Activated CD8-positive, alpha-beta memory T cell treated with anti-CD3 and anti-CD28 coated beads for 1 hour (primary cell): ENCODE results near the gene ATP2B1.

Source experiments
- DNase-seq, 2 donors: peaks; one replicate each; pipeline ENCODE4 v3.0.0-alpha.2; 2020; ENCODE audit warnings: low read depth in 1 of 2; ENCODE audit errors: extremely low read depth in 1 of 2

The ATP2B1 gene

DNA sequence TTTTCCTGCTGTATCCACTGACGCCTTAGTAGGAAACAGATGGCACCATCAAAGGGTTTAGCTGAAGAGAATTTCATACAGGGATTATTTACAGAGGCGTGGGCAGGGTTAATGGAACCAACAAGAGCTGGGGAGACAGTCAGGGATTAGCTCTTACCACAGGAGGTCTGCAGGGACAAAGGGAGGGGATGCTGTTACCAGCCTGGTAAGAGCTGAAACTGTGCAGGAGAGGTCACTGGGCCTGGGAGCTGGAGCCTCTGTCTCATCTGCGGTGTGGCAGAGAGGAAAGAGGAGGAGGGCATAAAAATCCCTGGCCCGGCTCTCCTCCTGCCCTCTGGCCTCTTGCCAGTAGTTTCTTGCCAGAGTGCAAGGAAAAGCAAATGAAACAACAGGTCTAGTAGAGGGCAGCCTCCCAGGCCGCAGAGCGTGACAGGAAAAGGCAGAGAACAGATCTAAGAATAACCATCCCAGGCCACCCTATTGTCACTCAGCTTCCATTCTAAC lies 163.9 kb downstream of the ATP2B1 start:
- DNase-seq, result no peak

DNA sequence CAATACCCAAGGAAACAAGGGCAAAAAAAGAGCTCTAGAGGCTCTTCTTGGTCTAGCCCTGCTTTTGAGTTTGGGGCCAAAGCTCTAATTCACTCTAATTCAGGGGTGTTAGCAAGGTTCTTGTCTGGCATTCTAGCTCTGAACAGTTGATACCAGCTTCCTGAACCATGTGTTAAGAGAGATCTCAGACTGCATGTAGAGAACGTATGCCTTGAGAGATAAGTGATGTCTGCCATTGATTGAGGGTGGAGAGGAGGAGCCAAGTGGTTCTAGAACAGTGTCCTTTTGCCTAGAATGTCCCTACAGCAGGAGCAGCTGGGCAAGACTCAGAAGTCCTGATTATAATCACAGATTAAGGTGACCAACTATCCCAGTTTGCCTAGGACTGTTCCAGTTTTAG lies 164.6 kb downstream of the ATP2B1 start:
- DNase-seq, result no peak

DNA sequence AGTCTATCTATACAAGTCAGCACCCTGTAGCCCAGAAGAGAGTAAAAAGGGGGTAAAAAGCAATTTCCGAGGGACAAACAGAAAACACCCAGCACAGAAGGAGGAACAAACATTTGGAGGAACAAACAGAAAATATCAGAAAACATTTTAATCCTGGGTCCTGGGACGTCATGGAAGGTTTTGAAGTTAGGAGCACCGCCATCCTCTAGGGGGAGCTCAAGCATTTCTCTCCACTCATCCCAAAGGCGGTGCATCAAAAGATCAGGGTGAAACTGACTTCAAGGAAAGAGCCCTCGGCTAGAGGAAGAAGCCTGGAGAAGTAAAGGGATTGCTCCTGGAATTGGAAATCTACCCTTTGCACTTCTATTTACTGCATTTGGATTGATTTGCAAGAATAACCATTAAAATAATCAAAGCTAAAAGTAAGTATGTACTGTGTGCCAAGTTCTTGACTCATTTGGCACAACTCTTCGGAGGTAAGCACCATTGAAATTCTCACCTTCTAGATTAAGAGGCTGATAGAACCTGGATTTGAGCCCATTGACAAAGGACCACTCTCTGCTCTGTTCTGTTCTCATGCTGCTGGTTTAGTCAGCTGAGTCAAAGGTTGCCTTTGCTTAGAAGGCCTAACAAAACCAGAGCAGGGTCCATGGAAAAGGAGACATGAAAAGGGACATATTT lies 165.6 kb downstream of the ATP2B1 start:
- DNase-seq, result peak; percentile 23 to 28

DNA sequence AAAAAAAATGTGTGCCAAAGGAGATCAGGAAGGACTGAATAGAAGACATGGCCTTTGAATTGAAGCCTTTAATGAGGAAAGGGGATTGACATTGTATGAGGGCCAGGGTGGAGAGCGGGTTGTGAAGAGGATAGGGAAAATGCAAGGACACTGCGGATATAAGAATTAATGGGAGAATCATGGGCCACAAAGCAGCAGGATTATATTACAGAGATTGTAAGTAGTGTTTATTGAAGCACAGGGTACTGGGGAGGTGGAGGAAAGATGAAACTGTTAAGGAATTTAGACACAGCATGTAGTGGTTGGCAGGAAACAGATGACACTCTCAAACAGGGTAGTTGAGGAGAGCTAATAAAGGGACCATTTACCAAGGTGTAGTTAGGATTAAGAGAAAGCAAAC lies 166.4 kb downstream of the ATP2B1 start:
- no peak for DNase-seq

DNA sequence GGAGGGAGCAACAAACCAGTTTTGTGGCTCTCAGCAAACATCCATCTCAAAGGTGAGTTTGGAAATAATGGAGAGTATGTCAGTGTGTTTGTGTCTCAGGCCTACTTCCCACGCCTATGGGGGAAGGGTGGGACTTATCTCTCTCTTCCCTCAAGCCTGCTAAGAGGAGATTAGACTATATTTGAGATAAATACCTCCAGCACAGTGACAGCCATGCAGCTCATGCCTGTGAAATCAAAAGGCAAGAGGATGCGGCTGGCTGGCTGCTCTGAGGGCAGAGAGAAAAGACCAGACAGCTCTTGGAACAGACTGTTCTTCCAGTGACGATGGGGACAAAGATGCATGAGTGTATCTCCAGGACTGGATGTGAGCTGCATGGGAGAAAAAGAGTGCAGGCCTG lies 168.1 kb downstream of the ATP2B1 start:
- no peak for DNase-seq

DNA sequence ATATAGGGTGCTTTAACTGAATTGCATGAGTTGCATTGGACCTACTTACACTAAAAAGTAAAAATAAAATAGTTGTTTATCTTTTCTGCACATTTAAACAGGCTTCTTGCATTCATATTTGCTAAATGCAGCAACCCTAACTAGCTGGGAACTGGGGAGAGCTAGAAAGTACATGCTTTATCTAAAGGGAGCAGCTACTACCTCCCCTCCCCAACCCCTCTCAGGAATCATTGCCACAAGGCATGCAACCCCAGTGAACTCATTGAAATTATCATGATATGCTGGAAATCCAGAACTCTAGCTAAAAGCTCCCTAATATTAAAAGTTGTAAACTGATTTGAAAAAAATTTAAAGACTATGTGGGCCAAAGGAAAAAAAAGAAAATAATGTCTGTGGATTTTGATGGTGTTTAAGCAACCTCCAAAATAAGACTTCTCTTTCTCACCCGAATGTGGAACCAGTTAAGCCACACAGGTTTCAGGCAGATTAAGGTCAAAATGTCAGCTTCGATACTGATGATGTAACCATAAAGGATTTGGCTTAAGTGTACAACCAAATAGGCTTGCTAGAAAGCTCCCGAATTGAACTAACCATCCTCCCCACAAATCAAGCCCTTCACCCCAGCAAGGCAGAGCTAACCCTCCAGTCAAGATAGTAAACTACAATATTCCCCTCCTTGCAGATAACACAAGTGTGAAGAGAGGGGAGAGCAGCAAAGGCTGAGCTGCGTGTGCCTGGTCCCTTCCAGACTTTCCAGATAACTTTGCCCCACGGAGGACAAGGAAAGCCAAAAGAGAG lies 169.0 kb downstream of the ATP2B1 start:
- no peak for DNase-seq

DNA sequence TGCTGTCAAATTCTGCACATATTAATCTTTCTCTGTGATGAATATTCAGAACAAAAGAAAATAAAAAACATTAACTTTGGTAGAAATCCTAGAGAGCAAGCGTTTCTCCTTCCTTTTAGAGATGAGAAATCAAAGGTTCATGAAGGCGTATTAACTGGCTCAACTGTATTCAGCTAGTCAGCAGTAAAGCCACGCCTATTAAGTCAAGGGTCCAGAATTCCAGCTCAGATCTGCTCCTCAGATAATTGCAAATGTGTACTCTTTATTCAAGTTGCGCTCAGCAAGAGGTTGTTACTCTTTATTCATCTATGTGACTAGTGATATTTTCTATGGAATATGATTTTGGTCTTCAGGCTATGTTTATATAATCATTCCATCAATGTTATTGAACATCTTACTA lies 169.7 kb downstream of the ATP2B1 start:
- no peak for DNase-seq
